Measurements from ENCODE around the gene CAMK1D.

DNA sequence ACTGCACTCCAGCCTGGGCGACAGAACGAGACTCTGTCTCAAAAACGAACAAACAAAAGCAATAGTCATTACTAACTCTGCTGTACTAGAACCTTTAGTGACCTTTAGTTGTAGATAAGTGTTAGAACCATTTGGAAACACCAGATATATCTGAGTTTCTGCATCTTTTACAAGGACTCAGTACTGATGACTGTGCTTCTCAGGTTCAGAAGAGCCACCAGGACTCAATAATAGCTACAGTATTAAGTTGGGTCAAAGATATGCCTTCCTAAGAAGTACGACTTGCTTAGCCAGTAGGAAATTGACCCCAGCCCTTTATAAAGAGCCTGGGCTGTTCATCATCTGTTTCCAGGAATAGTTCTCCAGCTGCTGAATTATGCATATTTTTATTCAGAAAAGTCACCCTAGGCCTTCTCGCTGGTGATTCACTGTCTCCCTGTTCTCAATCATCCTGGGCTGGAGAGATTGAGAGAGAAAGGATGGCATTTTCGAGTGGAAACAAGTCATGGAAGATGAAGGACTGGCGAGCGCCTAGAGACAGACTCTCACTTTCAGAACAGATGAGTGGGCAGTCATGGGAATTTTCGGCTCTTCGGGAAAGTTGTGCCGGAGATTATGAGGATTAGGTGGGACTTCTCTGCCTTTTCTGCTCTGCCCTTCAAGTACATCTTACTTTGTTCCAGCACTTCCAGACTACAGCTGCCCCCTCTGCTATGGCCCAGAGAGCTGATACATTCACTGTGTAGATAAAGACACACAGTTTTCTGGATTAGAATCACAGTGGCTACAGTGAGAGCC is 336.1 kb downstream of the CAMK1D start:
- TF ChIP-seq POLR2A (IDR thresholded peaks at IDR 0.05) (no peak), CTCF (IDR thresholded peaks at IDR 0.05) (no peak)

Measured in testis (tissue), 2 donors.